Endodermal cell (in vitro differentiated cells): ENCODE measurements around the gene FBN3. TPM values are rescaled to one million over a fixed set of nuclear protein-coding genes. Genes with fewer than 3 reads are reported as not detected.

ENCODE experiments used
- DNase-seq: peaks from one replicate; pipeline ENCODE4 v3.0.0-alpha.2; 2017
- H3K27ac ChIP-seq: 2 replicates; pipeline ENCODE4 v1.5.1; 2013; ENCODE audit warnings: mild to moderate bottlenecking, low read depth, low read length, moderate library complexity
- H3K27me3 ChIP-seq: 2 replicates; pipeline ENCODE4 v1.6.1; 2013; ENCODE audit warnings: mild to moderate bottlenecking, low read length, moderate library complexity; ENCODE audit not compliant: insufficient read depth, control insufficient read depth, poor library complexity, severe bottlenecking
- H3K36me3 ChIP-seq: 2 replicates; pipeline ENCODE4 v1.7.0; 2013; ENCODE audit warnings: mild to moderate bottlenecking, low read length, moderate library complexity; ENCODE audit not compliant: control insufficient read depth, insufficient read depth
- H3K4me1 ChIP-seq: one replicate; pipeline ENCODE4 v1.7.0; 2013; ENCODE audit warnings: low read length; ENCODE audit not compliant: control insufficient read depth, insufficient read depth
- H3K4me3 ChIP-seq: 2 replicates; pipeline ENCODE4 v1.5.1; 2013; ENCODE audit warnings: mild to moderate bottlenecking, low read length, moderate library complexity
- H3K9ac ChIP-seq: 2 replicates; pipeline ENCODE4 v1.6.1; 2013; ENCODE audit warnings: mild to moderate bottlenecking, low read length, moderate library complexity; ENCODE audit not compliant: poor library complexity, severe bottlenecking; ENCODE audit errors: extremely low read depth
- H3K9me3 ChIP-seq: 2 replicates; pipeline ENCODE4 v1.6.1; 2013; ENCODE audit warnings: mild to moderate bottlenecking, low read length, moderate library complexity; ENCODE audit not compliant: control insufficient read depth
- H3K27ac Mint-ChIP-seq: 2 replicates; pipeline ENCODE4 v1.8.0; 2020; ENCODE audit warnings: mixed read lengths
- H3K27me3 Mint-ChIP-seq: 2 replicates; pipeline ENCODE4 v1.8.0; 2021; ENCODE audit warnings: mild to moderate bottlenecking, mixed read lengths; ENCODE audit not compliant: insufficient read depth
- H3K36me3 Mint-ChIP-seq: 2 replicates; pipeline ENCODE4 v1.8.0; 2020; ENCODE audit warnings: low read depth, mixed read lengths
- H3K4me1 Mint-ChIP-seq: 2 replicates; pipeline ENCODE4 v1.8.0; 2020; ENCODE audit warnings: mixed read lengths
- H3K4me3 Mint-ChIP-seq: 2 replicates; pipeline ENCODE4 v1.8.0; 2020; ENCODE audit warnings: mild to moderate bottlenecking, moderate library complexity, mixed read lengths
- H3K9me3 Mint-ChIP-seq: 2 replicates; pipeline ENCODE4 v1.8.0; 2020; ENCODE audit warnings: mild to moderate bottlenecking, mixed read lengths
- WGBS, 2 experiments: methylation state at CpG; one replicate each; pipeline versions ENCODE4 v1.1.5 to v1.1.7; 2013; ENCODE audit warnings: missing lambda C conversion rate in 2 of 2, mixed read lengths in 1 of 2; ENCODE audit not compliant: insufficient coverage in 1 of 2, insufficient read length in 1 of 2; 5-methylcytosine and 5-hydroxymethylcytosine counted together
- total RNA-seq, 2 donors: library from RNA; stranded (reverse); fragmentation: NEBNext Ultra II Directional in 1 of 2; extraction: Animal tissue kit (Norgen Biotek cat#: 25700) in 1 of 2; gene quantifications; 2 replicates in 1 of 2; 3 replicates in 1 of 2; pipeline ENCODE4 v1.2.1, GENCODE V29; 2021
- TF ChIP-seq, protein P1 (sequence below): fragments of 200-600 bp; sonication (generic); conservative IDR thresholded peaks from 2 replicates; pipeline ENCODE4 v1.5.0; 2021; ENCODE audit warnings: antibody characterized with exemption, mild to moderate bottlenecking

Gene FBN3
- total RNA-seq, 2 donors from 2014 or later = 105 to 143 TPM

DNA sequence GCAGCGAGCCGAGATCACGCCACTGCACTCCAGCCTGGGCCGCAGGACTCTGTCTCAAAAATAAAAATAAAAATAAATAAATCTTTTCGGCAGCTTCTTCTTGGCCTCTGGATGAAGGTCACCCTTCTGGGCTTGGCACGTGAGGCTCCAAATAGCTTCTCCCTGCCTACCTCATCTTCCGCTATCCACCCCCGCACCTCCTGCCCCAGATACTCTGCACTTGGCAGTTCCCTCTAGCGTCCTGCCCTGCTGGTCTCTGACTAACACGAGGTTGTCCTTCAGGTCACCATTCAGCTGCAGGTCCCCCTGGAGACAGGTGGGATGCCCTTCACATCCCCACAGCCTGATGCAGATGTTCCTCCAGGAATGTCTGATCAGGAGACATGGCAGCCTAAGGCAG is 105.4 kb downstream of the FBN3 start:
- Mint-ChIP-seq H3K27ac (no peak overlapping the region), H3K4me1 (no peaks in the 10 kb centered on the region), H3K4me3 (no peak overlapping the region), H3K27me3 (peaks cover 23% of the 10 kb centered on the region), H3K36me3 (no peaks in the 10 kb centered on the region), H3K9me3 (no peaks in the 10 kb centered on the region)
- 91 to 95% methylated on average over 9 to 10 of the region's 10 CpGs for WGBS, 2 experiments
- no peaks in the 10 kb centered on the region for H3K36me3 ChIP-seq
- H3K27me3 ChIP-seq = peaks cover 3% of the 10 kb centered on the region
- H3K9ac ChIP-seq = no peak overlapping the region
- TF ChIP-seq, protein P1, sequence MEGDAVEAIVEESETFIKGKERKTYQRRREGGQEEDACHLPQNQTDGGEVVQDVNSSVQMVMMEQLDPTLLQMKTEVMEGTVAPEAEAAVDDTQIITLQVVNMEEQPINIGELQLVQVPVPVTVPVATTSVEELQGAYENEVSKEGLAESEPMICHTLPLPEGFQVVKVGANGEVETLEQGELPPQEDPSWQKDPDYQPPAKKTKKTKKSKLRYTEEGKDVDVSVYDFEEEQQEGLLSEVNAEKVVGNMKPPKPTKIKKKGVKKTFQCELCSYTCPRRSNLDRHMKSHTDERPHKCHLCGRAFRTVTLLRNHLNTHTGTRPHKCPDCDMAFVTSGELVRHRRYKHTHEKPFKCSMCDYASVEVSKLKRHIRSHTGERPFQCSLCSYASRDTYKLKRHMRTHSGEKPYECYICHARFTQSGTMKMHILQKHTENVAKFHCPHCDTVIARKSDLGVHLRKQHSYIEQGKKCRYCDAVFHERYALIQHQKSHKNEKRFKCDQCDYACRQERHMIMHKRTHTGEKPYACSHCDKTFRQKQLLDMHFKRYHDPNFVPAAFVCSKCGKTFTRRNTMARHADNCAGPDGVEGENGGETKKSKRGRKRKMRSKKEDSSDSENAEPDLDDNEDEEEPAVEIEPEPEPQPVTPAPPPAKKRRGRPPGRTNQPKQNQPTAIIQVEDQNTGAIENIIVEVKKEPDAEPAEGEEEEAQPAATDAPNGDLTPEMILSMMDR = no peak
- no peaks in the 10 kb centered on the region for H3K9me3 ChIP-seq
- no peak overlapping the region for H3K27ac ChIP-seq
- H3K4me3 ChIP-seq = no peak overlapping the region
- no peak for DNase-seq
- no peaks in the 10 kb centered on the region for H3K4me1 ChIP-seq

DNA sequence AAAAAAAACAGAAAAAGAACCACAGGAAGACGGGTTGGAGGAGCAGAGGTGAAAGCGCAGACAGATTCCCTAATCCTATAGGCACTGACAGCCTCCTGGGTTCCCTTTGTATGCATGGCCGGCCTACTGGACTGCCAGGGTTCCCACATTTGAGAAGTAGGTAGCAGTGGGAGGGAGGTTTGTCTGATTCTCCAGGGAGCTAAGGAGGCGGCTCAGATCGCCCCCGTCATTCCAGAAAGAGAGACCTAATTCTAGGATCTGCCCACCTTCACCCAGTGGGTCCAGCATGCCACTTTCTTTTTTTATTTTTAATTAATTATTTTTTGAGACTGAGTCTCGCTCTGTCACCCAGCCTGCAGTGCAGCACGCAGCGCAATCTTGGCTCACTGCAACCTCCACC is 106.5 kb downstream of the FBN3 start:
- 85 to 93% methylated on average over 4 to 9 of the region's 9 CpGs for WGBS, 2 experiments
- no peak overlapping the region for H3K9ac ChIP-seq
- Mint-ChIP-seq H3K4me1 (no peaks in the 10 kb centered on the region), H3K36me3 (no peaks in the 10 kb centered on the region), H3K9me3 (no peaks in the 10 kb centered on the region), H3K4me3 (no peak overlapping the region), H3K27ac (no peak overlapping the region), H3K27me3 (peaks cover 18% of the 10 kb centered on the region)
- TF ChIP-seq, protein P1 = no peak
- H3K9me3 ChIP-seq = no peaks in the 10 kb centered on the region
- H3K27ac ChIP-seq = no peak overlapping the region
- no peaks in the 10 kb centered on the region for H3K36me3 ChIP-seq
- H3K4me3 ChIP-seq = no peak overlapping the region
- DNase-seq = no peak
- no peaks in the 10 kb centered on the region for H3K27me3 ChIP-seq
- no peaks in the 10 kb centered on the region for H3K4me1 ChIP-seq

DNA sequence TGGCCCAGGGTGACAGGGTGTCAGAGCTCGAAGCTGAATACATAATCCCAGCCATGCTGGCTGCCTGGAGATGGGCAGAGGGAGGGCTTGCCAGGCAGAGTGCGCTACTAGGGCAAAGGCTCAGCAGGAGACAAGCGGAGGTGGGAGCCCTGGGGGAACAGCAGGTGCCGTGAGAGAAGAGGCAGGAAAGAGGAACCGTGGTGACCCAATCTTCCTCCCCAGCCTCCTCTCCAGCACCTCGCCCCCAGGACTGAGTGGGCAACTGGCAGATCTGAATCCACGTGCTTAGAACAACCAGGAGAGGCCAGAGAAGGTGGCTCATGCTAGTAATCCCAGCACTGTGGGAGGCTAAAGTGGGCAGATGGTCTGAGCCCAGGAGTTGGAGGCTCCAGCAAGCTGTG is 107.9 kb downstream of the FBN3 start:
- Mint-ChIP-seq H3K27ac (no peak overlapping the region), H3K36me3 (no peaks in the 10 kb centered on the region), H3K27me3 (peaks cover 16% of the 10 kb centered on the region), H3K4me1 (no peaks in the 10 kb centered on the region), H3K9me3 (no peaks in the 10 kb centered on the region), H3K4me3 (no peak overlapping the region)
- no peaks in the 10 kb centered on the region for H3K9me3 ChIP-seq
- no peaks in the 10 kb centered on the region for H3K27me3 ChIP-seq
- WGBS, 2 experiments = 77 to 94% methylated on average over 4 to 7 of the region's 7 CpGs
- TF ChIP-seq, protein P1 = no peak
- no peak for DNase-seq
- H3K4me3 ChIP-seq = no peak overlapping the region
- H3K4me1 ChIP-seq = no peaks in the 10 kb centered on the region
- no peaks in the 10 kb centered on the region for H3K36me3 ChIP-seq
- H3K9ac ChIP-seq = no peak overlapping the region
- H3K27ac ChIP-seq = no peak overlapping the region
